HepG2 (cell line): Measurements from ENCODE around the gene SAMD4B. TPM values are rescaled to one million over a fixed set of nuclear protein-coding genes. Genes with fewer than 3 reads are reported as not detected.

Source experiments
- DMAP1 ChIP-seq: IDR thresholded peaks from 2 replicates; pipeline ENCODE4 v1.6.1; 2016
- HOXA5 ChIP-seq: sonication (generic); formaldehyde crosslinking; IDR thresholded peaks from 2 replicates; pipeline ENCODE4 v1.4.0; 2020; ENCODE audit warnings: missing genetic modification reagents
- JDP2 ChIP-seq: sonication (generic); formaldehyde crosslinking; IDR thresholded peaks from 2 replicates; pipeline ENCODE4 v1.8.1; 2022; ENCODE audit warnings: missing genetic modification reagents, borderline replicate concordance
- MYNN ChIP-seq: sonication (generic); formaldehyde crosslinking; IDR thresholded peaks from 2 replicates; pipeline ENCODE4 v1.4.0; 2020; ENCODE audit warnings: mild to moderate bottlenecking, low read depth, missing genetic modification reagents
- NCOR1 ChIP-seq: fragments of 200-600 bp; sonication (generic); IDR thresholded peaks from 2 replicates; pipeline ENCODE4 v1.7.0; 2017; ENCODE audit warnings: antibody characterized with exemption, low read length, borderline replicate concordance
- POGZ ChIP-seq: sonication (generic); formaldehyde crosslinking; IDR thresholded peaks from 2 replicates; pipeline ENCODE4 v1.4.0; 2020; ENCODE audit warnings: mild to moderate bottlenecking, missing genetic modification reagents
- POLR2AphosphoS5 ChIP-seq: IDR thresholded peaks from 2 replicates; pipeline ENCODE4 v1.6.1; 2012; ENCODE audit warnings: low read depth, low read length
- ZNF121 ChIP-seq: sonication (generic); formaldehyde crosslinking; IDR thresholded peaks from 2 replicates; pipeline ENCODE4 v1.5.0; 2020; ENCODE audit warnings: mild to moderate bottlenecking, missing genetic modification reagents
- ZNF124 ChIP-seq: sonication (generic); formaldehyde crosslinking; IDR thresholded peaks from 2 replicates; pipeline ENCODE4 v1.4.0; 2020; ENCODE audit warnings: missing genetic modification reagents
- ZNF180 ChIP-seq: sonication (generic); formaldehyde crosslinking; IDR thresholded peaks from 2 replicates; pipeline ENCODE4 v1.4.0; 2020; ENCODE audit warnings: low read depth, missing genetic modification reagents, borderline replicate concordance
- ZNF235 ChIP-seq: sonication (generic); formaldehyde crosslinking; IDR thresholded peaks from 2 replicates; pipeline ENCODE4 v1.8.1; 2023; ENCODE audit warnings: mild to moderate bottlenecking, missing genetic modification reagents, borderline replicate concordance
- ZNF251 ChIP-seq: sonication (generic); formaldehyde crosslinking; IDR thresholded peaks from 2 replicates; pipeline ENCODE4 v1.9.0; 2021; ENCODE audit warnings: mild to moderate bottlenecking, missing genetic modification reagents
- ZNF256 ChIP-seq: sonication (generic); formaldehyde crosslinking; conservative IDR thresholded peaks from 2 replicates; pipeline ENCODE4 v1.4.0; 2020; ENCODE audit warnings: missing genetic modification reagents
- ZNF260 ChIP-seq: sonication (generic); formaldehyde crosslinking; IDR thresholded peaks from 2 replicates; pipeline ENCODE4 v1.4.0; 2020; ENCODE audit warnings: missing genetic modification reagents, low read depth, mild to moderate bottlenecking, borderline replicate concordance
- ZNF331 ChIP-seq: sonication (generic); formaldehyde crosslinking; IDR thresholded peaks from 2 replicates; pipeline ENCODE4 v1.4.0; 2020; ENCODE audit warnings: missing genetic modification reagents
- polyA plus RNA-seq, 8 experiments: library from polyadenylated mRNA; depleted of rRNA in 3 of 8; stranded (reverse) in 7 of 8; unstranded in 1 of 8; fragments of >200 nt; fragmentation: Illumina TruSeq in 4 of 8; extraction: Trizol in 4 of 8; gene quantifications; 2 replicates each; pipeline versions ENCODE4 v1.2.1 to v1.2.3, GENCODE V29; 2011 to 2016; ENCODE audit warnings: low read depth in 4 of 8, missing spikeins in 1 of 8, mixed read lengths in 1 of 8; ENCODE audit not compliant: insufficient read depth in 1 of 8
- total RNA-seq, 5 experiments: library from RNA; depleted of rRNA; stranded (reverse); fragments of >200 nt; fragmentation: Illumina TruSeq; extraction: Trizol; gene quantifications; 2 replicates each; pipeline ENCODE4 v1.2.3, GENCODE V29; 2016; ENCODE audit warnings: low read depth in 1 of 5
- TF ChIP-seq, protein P1 (sequence below): sonication (generic); formaldehyde crosslinking; IDR thresholded peaks from 2 replicates; pipeline ENCODE4 v1.4.0; 2020; ENCODE audit warnings: missing genetic modification reagents
- TF ChIP-seq, protein P2 (sequence below): IDR thresholded peaks from 2 replicates; pipeline ENCODE4 v1.6.1; 2016
- TF ChIP-seq, protein P3 (sequence below): sonication (generic); formaldehyde crosslinking; IDR thresholded peaks from 2 replicates; pipeline ENCODE4 v1.4.0; 2020; ENCODE audit warnings: missing genetic modification reagents
- TF ChIP-seq, protein P4 (sequence below): fragments of 450-650 bp; IDR thresholded peaks from 2 replicates; pipeline ENCODE4 v1.6.1; 2017
- TF ChIP-seq, protein P5 (sequence below): sonication (generic); formaldehyde crosslinking; IDR thresholded peaks from 2 replicates; pipeline ENCODE4 v1.8.1; 2023; ENCODE audit warnings: missing genetic modification reagents, inconsistent platforms, borderline replicate concordance
- TF ChIP-seq, protein P6 (sequence below): sonication (generic); formaldehyde crosslinking; IDR thresholded peaks from 2 replicates; pipeline ENCODE4 v1.4.0; 2020; ENCODE audit warnings: missing genetic modification reagents

The SAMD4B gene
- total and polyA plus RNA-seq, 2 of the 13 experiments (the other 11 are each of a cell fraction or from before 2014, with no cell fraction given): 26.0 to 31.8 TPM

DNA sequence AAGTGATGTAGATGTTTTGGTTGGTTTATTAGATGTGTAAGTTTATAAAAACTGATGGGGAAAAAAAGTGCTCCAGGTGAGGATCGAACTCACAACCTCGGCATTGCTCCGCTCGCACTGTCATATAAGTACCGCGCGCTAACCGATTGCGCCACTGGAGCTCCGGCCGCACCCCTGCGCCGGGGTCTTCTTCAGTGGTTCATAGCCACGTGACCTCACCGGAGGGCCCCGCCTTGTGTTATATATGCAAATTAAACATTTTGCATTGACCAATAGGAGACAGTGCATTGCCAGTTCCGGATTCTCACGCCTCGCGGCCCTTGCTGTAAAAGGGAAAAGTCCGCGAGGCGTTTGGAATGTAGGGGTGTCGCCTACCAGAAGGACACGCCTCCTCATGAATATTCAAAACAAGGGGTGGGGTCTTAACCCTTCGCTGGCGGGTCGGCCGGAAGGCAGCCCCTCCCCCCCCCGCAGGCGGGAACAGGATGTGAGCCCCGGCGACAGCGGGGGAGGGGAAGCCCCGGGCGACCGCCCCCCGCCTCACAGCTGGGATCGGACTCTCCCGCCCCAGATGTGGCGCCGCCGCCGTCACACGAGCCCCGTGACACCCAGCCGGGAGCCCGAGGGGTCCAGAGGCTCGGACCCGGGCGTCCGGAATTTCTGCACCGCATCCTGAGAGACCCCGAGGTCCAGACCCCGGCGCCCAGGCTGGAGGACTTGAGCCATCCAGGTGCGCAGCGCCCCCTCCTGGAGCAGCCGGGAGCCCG is 70.1 kb downstream of the SAMD4B start, which contains the start of gene PLEKHG2 (continued):
- TF ChIP-seq ZNF260 (CRISPR knock-in tag) (no peak), POGZ (no peak; the same call in 1 of the 2 replicates), ZNF124 (CRISPR knock-in tag) (no peak), NCOR1 (peak; percentile 78; the same call in 1 of the 2 replicates), POLR2AphosphoS5 (0 out of 2 replicates have a peak, but pooled peaks have one; percentile 30), ZNF331 (CRISPR knock-in tag) (peak; percentile 30; the same call in 1 of the 2 replicates), ZNF251 (CRISPR knock-in tag) (no peak), JDP2 (CRISPR knock-in tag) (no peak; the same call in 1 of the 2 replicates), ZNF180 (CRISPR knock-in tag) (no peak), DMAP1 (CRISPR knock-in tag) (peak; percentile 29; the same call in 1 of the 2 replicates), HOXA5 (CRISPR knock-in tag) (peak; percentile 74; the same call in 1 of the 2 replicates), ZNF121 (CRISPR knock-in tag) (peak; percentile 57), ZNF235 (no peak), ZNF256 (CRISPR knock-in tag) (no peak), MYNN (CRISPR knock-in tag) (no peak)
- TF ChIP-seq, protein P1, sequence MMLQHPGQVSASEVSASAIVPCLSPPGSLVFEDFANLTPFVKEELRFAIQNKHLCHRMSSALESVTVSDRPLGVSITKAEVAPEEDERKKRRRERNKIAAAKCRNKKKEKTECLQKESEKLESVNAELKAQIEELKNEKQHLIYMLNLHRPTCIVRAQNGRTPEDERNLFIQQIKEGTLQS (CRISPR knock-in tag): peak; percentile 45
- TF ChIP-seq, protein P2, sequence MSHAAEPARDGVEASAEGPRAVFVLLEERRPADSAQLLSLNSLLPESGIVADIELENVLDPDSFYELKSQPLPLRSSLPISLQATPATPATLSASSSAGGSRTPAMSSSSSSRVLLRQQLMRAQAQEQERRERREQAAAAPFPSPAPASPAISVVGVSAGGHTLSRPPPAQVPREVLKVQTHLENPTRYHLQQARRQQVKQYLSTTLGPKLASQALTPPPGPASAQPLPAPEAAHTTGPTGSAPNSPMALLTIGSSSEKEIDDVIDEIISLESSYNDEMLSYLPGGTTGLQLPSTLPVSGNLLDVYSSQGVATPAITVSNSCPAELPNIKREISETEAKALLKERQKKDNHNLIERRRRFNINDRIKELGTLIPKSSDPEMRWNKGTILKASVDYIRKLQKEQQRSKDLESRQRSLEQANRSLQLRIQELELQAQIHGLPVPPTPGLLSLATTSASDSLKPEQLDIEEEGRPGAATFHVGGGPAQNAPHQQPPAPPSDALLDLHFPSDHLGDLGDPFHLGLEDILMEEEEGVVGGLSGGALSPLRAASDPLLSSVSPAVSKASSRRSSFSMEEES (CRISPR knock-in tag): peak; percentile 91
- TF ChIP-seq, protein P3, sequence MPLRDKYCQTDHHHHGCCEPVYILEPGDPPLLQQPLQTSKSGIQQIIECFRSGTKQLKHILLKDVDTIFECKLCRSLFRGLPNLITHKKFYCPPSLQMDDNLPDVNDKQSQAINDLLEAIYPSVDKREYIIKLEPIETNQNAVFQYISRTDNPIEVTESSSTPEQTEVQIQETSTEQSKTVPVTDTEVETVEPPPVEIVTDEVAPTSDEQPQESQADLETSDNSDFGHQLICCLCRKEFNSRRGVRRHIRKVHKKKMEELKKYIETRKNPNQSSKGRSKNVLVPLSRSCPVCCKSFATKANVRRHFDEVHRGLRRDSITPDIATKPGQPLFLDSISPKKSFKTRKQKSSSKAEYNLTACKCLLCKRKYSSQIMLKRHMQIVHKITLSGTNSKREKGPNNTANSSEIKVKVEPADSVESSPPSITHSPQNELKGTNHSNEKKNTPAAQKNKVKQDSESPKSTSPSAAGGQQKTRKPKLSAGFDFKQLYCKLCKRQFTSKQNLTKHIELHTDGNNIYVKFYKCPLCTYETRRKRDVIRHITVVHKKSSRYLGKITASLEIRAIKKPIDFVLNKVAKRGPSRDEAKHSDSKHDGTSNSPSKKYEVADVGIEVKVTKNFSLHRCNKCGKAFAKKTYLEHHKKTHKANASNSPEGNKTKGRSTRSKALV (CRISPR knock-in tag): 0 out of 2 replicates have a peak, but pooled peaks have one; percentile 18
- TF ChIP-seq, protein P4, sequence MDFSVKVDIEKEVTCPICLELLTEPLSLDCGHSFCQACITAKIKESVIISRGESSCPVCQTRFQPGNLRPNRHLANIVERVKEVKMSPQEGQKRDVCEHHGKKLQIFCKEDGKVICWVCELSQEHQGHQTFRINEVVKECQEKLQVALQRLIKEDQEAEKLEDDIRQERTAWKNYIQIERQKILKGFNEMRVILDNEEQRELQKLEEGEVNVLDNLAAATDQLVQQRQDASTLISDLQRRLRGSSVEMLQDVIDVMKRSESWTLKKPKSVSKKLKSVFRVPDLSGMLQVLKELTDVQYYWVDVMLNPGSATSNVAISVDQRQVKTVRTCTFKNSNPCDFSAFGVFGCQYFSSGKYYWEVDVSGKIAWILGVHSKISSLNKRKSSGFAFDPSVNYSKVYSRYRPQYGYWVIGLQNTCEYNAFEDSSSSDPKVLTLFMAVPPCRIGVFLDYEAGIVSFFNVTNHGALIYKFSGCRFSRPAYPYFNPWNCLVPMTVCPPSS: no peak
- TF ChIP-seq, protein P5, sequence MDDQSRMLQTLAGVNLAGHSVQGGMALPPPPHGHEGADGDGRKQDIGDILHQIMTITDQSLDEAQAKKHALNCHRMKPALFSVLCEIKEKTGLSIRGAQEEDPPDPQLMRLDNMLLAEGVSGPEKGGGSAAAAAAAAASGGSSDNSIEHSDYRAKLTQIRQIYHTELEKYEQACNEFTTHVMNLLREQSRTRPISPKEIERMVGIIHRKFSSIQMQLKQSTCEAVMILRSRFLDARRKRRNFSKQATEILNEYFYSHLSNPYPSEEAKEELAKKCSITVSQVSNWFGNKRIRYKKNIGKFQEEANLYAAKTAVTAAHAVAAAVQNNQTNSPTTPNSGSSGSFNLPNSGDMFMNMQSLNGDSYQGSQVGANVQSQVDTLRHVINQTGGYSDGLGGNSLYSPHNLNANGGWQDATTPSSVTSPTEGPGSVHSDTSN (CRISPR knock-in tag): no peak
- TF ChIP-seq, protein P6, sequence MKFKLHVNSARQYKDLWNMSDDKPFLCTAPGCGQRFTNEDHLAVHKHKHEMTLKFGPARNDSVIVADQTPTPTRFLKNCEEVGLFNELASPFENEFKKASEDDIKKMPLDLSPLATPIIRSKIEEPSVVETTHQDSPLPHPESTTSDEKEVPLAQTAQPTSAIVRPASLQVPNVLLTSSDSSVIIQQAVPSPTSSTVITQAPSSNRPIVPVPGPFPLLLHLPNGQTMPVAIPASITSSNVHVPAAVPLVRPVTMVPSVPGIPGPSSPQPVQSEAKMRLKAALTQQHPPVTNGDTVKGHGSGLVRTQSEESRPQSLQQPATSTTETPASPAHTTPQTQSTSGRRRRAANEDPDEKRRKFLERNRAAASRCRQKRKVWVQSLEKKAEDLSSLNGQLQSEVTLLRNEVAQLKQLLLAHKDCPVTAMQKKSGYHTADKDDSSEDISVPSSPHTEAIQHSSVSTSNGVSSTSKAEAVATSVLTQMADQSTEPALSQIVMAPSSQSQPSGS: peak; percentile 90
